ENCODE data around the gene PGS1. TPM values are rescaled to one million over a fixed set of nuclear protein-coding genes. Genes with fewer than 3 reads are reported as not detected.

Gene PGS1
- polyA plus RNA-seq, 3 donors, result 26.0 to 87.1 (median 28.0) TPM

DNA sequence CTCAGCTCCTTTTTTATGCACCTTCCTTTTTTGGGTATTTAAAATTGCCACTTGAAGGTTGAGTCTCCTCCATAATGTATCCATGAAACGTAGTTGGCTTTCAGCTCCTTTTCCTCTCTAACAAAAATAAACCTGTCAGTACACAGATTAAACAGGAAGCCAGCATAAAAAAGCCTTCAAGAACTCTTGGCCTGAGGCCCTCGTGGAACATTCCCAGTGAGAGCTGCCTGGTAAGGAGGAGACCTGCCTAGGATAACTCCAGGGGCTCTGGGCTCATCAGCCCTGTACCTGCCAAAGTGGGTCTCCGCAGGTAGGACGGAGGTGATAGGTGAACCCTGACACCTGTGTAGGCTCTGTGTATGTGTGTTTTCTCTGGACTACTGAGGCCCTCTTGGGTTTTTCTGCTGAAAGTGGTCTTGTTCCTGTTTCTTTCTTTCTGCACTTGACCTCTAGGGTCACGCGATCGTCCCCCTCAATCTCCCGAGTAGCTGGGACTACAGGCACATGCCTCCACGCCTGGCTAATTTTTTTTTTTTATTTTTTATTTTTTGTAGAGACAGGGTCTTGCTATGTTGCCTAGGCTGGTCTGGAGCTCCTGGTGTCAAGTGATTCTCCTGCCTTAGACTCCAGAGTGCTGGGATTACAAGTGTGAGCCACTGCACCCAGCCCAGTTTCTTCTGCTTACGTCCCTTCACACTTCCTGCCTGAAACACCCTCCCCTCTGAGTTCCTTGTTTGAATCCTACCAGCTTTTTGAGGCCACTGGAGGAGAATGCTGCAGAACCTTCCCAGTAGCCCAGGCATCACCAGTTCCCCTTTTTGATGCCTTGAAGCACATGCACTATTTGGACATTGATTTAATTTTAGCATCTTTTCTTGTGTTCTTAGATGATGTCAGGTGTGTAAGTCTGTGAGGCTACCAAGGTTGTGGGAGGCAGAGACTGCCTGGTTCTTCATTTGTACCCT, 9.8 kb downstream of the PGS1 start:
- H3K4me1 Mint-ChIP-seq, result peaks cover 72% of the 10 kb centered on the region
- peak overlapping the region; percentile 59 for H3K9ac ChIP-seq (ENCODE audit: insufficient read depth, low read length, poor library complexity, severe bottlenecking)

More for the DNA sequence above, 9.8 kb downstream of the PGS1 start:
- Histone ChIP-seq H3K9me3 (replicated peaks in 1 of 2; ENCODE audit: control insufficient read depth in 1 of 2, insufficient read depth in 1 of 2, low read length in 2 of 2) (no peaks in the 10 kb centered on the region), H4K20me1 (ENCODE audit: insufficient read depth, low read length) (peaks cover 14% of the 10 kb centered on the region), H3K27me3 (ENCODE audit: control insufficient read depth in 2 of 2, insufficient read depth in 2 of 2, low read length in 2 of 2) (no peaks in the 10 kb centered on the region), H3K4me3 (replicated peaks in 1 of 3; ENCODE audit: low read depth in 2 of 3, low read length in 3 of 3) (peak overlapping the region in 1 of 3 experiments; percentile 57), H3K4me2 (replicated peaks; ENCODE audit: extremely low read depth, low read length, poor library complexity, severe bottlenecking) (peak overlapping the region; percentile 61), H2AFZ (ENCODE audit: insufficient read depth, low read depth, low read length, poor library complexity, severe bottlenecking) (no peak overlapping the region), H3K79me2 (ENCODE audit: insufficient read depth, low read length) (peaks cover 79% of the 10 kb centered on the region), H3K36me3 (replicated peaks in 1 of 2; ENCODE audit: control insufficient read depth in 1 of 2, insufficient read depth in 2 of 2, low read length in 2 of 2) (peaks cover 8 to 31% of the 10 kb centered on the region in 2 donors), H3K27ac (ENCODE audit: low read depth in 1 of 2, low read length in 2 of 2) (peak overlapping the region; percentile 97 to 99), H3K4me1 (ENCODE audit: control insufficient read depth in 1 of 2, insufficient read depth in 2 of 2, low read length in 2 of 2) (peaks cover 73 to 75% of the 10 kb centered on the region in 2 donors)
- peaks cover 53 to 69% of the 10 kb centered on the region in 2 donors for H3K36me3 Mint-ChIP-seq
- peak overlapping the region; percentile 27 to 74 for H3K4me3 Mint-ChIP-seq
- peak overlapping the region; percentile 97 to 100 (median 98) for H3K27ac Mint-ChIP-seq
- WGBS (ENCODE audit: insufficient coverage), result 26% methylated on average over 6 of the region's 10 CpGs
- peak; percentile 93 to 96 (median 93) for DNase-seq
- H3K9me3 Mint-ChIP-seq, result no peaks in the 10 kb centered on the region
- no peak for TF ChIP-seq CTCF (IDR thresholded peaks at IDR 0.05)
- peaks cover 0 to 2% (median 1%) of the 10 kb centered on the region in 3 donors for H3K27me3 Mint-ChIP-seq (ENCODE audit: low read depth in 3 of 3)
- intact Hi-C loops (cut with micrococcal nuclease), result loop anchor here in 1 of 2 donors (2.0 kb wide), 2 partner anchors 13 to 29 kb away; no protein-coding TSS in a partner anchor

All from CD14-positive monocyte (primary cell).